ENCODE data around the gene VPS36. TPM values are rescaled to one million over a fixed set of nuclear protein-coding genes. Genes with fewer than 3 reads are reported as not detected.

The VPS36 gene
- polyA plus RNA-seq, 4 donors = 24.9 to 60.8 (median 30.3) TPM

GRCh38 chr13:52451135-52451804, 836 bp upstream of the VPS36 start:
- no peak overlapping the region for H3K27ac ChIP-seq (ENCODE audit: low read depth in 1 of 3, low read length in 2 of 3)

GRCh38 chr13:52450793-52451116, 321 bp upstream of the VPS36 start:
- H3K4me3 ChIP-seq (ENCODE audit: low read depth in 1 of 3, low read length in 3 of 3) = peak overlapping the region in 1 of 3 donors; percentile 8

More at GRCh38 chr13:52451135-52451804, 836 bp upstream of the VPS36 start:
- Histone ChIP-seq H3K9me3 (ENCODE audit: control insufficient read depth in 2 of 2, insufficient read depth in 1 of 2, low read depth in 1 of 2, low read length in 1 of 2) (no peaks in the 10 kb centered on the region), H3K27me3 (ENCODE audit: control insufficient read depth in 3 of 3, insufficient read depth in 3 of 3, low read length in 3 of 3) (no peaks in the 10 kb centered on the region), H3K36me3 (ENCODE audit: control insufficient read depth in 3 of 3, insufficient read depth in 2 of 3, low read depth in 1 of 3, low read length in 3 of 3) (no peaks in the 10 kb centered on the region), H3K4me1 (ENCODE audit: control insufficient read depth in 3 of 3, insufficient read depth in 2 of 3, low read depth in 1 of 3, low read length in 2 of 3) (peaks cover 4 to 10% (median 7%) of the 10 kb centered on the region in 3 donors), H3K4me3 (ENCODE audit: low read depth in 1 of 3, low read length in 3 of 3) (no peak overlapping the region)
- WGBS, 3 donors = 85 to 89% (median 85%) methylated on average over 24 of the region's 24 CpGs
- FAIRE-seq (no peak), DNase-seq (no peak)

GRCh38 chr13:52449331-52450011, 963 bp downstream of the VPS36 start:
- 1 to 4% (median 2%) methylated on average over 10 of the region's 10 CpGs for WGBS, 3 donors
- H3K9me3 ChIP-seq (ENCODE audit: control insufficient read depth in 2 of 2, insufficient read depth in 1 of 2, low read depth in 1 of 2, low read length in 1 of 2) = no peaks in the 10 kb centered on the region
- peak overlapping the region; percentile 69 to 91 (median 73) for H3K4me3 ChIP-seq (ENCODE audit: low read depth in 1 of 3, low read length in 3 of 3)
- no peak for FAIRE-seq
- no peaks in the 10 kb centered on the region for H3K36me3 ChIP-seq (ENCODE audit: control insufficient read depth in 3 of 3, insufficient read depth in 2 of 3, low read depth in 1 of 3, low read length in 3 of 3)
- H3K27ac ChIP-seq (ENCODE audit: low read depth in 1 of 3, low read length in 2 of 3) = peak overlapping the region; percentile 92 to 97 (median 96)
- H3K4me1 ChIP-seq (ENCODE audit: control insufficient read depth in 3 of 3, insufficient read depth in 2 of 3, low read depth in 1 of 3, low read length in 2 of 3) = peaks cover 4 to 10% (median 7%) of the 10 kb centered on the region in 3 donors
- peak; percentile 59 to 75 for DNase-seq
- H3K27me3 ChIP-seq (ENCODE audit: control insufficient read depth in 3 of 3, insufficient read depth in 3 of 3, low read length in 3 of 3) = no peaks in the 10 kb centered on the region

More at GRCh38 chr13:52450793-52451116, 321 bp upstream of the VPS36 start:
- Histone ChIP-seq H3K27me3 (ENCODE audit: control insufficient read depth in 3 of 3, insufficient read depth in 3 of 3, low read length in 3 of 3) (no peaks in the 10 kb centered on the region), H3K4me1 (ENCODE audit: control insufficient read depth in 3 of 3, insufficient read depth in 2 of 3, low read depth in 1 of 3, low read length in 2 of 3) (peaks cover 4 to 10% (median 7%) of the 10 kb centered on the region in 3 donors), H3K36me3 (ENCODE audit: control insufficient read depth in 3 of 3, insufficient read depth in 2 of 3, low read depth in 1 of 3, low read length in 3 of 3) (no peaks in the 10 kb centered on the region), H3K27ac (ENCODE audit: low read depth in 1 of 3, low read length in 2 of 3) (peak overlapping the region in 1 of 3 donors; percentile 26), H3K9me3 (ENCODE audit: control insufficient read depth in 2 of 2, insufficient read depth in 1 of 2, low read depth in 1 of 2, low read length in 1 of 2) (no peaks in the 10 kb centered on the region)
- no peak for FAIRE-seq
- no peak for DNase-seq
- 5 to 8% (median 5%) methylated on average over 8 of the region's 8 CpGs for WGBS, 3 donors

- H3K27me3 ChIP-seq (ENCODE audit: control insufficient read depth in 3 of 3, insufficient read depth in 3 of 3, low read length in 3 of 3) = no peaks in the 10 kb centered on the region
- peaks cover 2 to 10% (median 7%) of the 10 kb centered on the region in 3 donors for H3K4me1 ChIP-seq (ENCODE audit: control insufficient read depth in 3 of 3, insufficient read depth in 2 of 3, low read depth in 1 of 3, low read length in 2 of 3)
- WGBS, 3 donors = 80 to 86% (median 80%) methylated on average over 5 of the region's 5 CpGs
- H3K36me3 ChIP-seq (ENCODE audit: control insufficient read depth in 3 of 3, insufficient read depth in 2 of 3, low read depth in 1 of 3, low read length in 3 of 3) = no peaks in the 10 kb centered on the region
- no peak overlapping the region for H3K4me3 ChIP-seq (ENCODE audit: low read depth in 1 of 3, low read length in 3 of 3)
- no peak for DNase-seq
- H3K27ac ChIP-seq (ENCODE audit: low read depth in 1 of 3, low read length in 2 of 3) = no peak overlapping the region
- FAIRE-seq = no peak
- no peaks in the 10 kb centered on the region for H3K9me3 ChIP-seq (ENCODE audit: control insufficient read depth in 2 of 2, insufficient read depth in 1 of 2, low read depth in 1 of 2, low read length in 1 of 2)
Measured at GRCh38 chr13:52447815-52448552, 2.5 kb downstream of the VPS36 start.

GRCh38 chr13:52447354-52447753, 3.1 kb downstream of the VPS36 start:
- no peaks in the 10 kb centered on the region for H3K36me3 ChIP-seq (ENCODE audit: control insufficient read depth in 3 of 3, insufficient read depth in 2 of 3, low read depth in 1 of 3, low read length in 3 of 3)
- DNase-seq (no peak), FAIRE-seq (no peak)
- 60 to 92% (median 74%) methylated on average over 2 of the region's 2 CpGs for WGBS, 3 donors
- H3K4me3 ChIP-seq (ENCODE audit: low read depth in 1 of 3, low read length in 3 of 3) = no peak overlapping the region
- H3K4me1 ChIP-seq (ENCODE audit: control insufficient read depth in 3 of 3, insufficient read depth in 2 of 3, low read depth in 1 of 3, low read length in 2 of 3) = peaks cover 2 to 10% (median 7%) of the 10 kb centered on the region in 3 donors
- H3K27ac ChIP-seq (ENCODE audit: low read depth in 1 of 3, low read length in 2 of 3) = no peak overlapping the region
- H3K9me3 ChIP-seq (ENCODE audit: control insufficient read depth in 2 of 2, insufficient read depth in 1 of 2, low read depth in 1 of 2, low read length in 1 of 2) = no peaks in the 10 kb centered on the region
- H3K27me3 ChIP-seq (ENCODE audit: control insufficient read depth in 3 of 3, insufficient read depth in 3 of 3, low read length in 3 of 3) = no peaks in the 10 kb centered on the region

- no peaks in the 10 kb centered on the region for H3K9me3 ChIP-seq (ENCODE audit: control insufficient read depth in 2 of 2, insufficient read depth in 1 of 2, low read depth in 1 of 2, low read length in 1 of 2)
- no peaks in the 10 kb centered on the region for H3K27me3 ChIP-seq (ENCODE audit: control insufficient read depth in 3 of 3, insufficient read depth in 3 of 3, low read length in 3 of 3)
- no peak for DNase-seq
- no peak overlapping the region for H3K27ac ChIP-seq (ENCODE audit: low read depth in 1 of 3, low read length in 2 of 3)
- peaks cover 0 to 6% (median 4%) of the 10 kb centered on the region in 3 donors for H3K36me3 ChIP-seq (ENCODE audit: control insufficient read depth in 3 of 3, insufficient read depth in 2 of 3, low read depth in 1 of 3, low read length in 3 of 3)
- peaks cover 2 to 10% (median 7%) of the 10 kb centered on the region in 3 donors for H3K4me1 ChIP-seq (ENCODE audit: control insufficient read depth in 3 of 3, insufficient read depth in 2 of 3, low read depth in 1 of 3, low read length in 2 of 3)
- no peak for FAIRE-seq
- 76 to 82% (median 81%) methylated on average over 1 of the region's 1 CpG for WGBS, 3 donors
- no peak overlapping the region for H3K4me3 ChIP-seq (ENCODE audit: low read depth in 1 of 3, low read length in 3 of 3)
Measured at GRCh38 chr13:52446265-52446664, 4.2 kb downstream of the VPS36 start.

- no peak for DNase-seq
- no peak for FAIRE-seq
- no peak overlapping the region for H3K27ac ChIP-seq (ENCODE audit: low read depth in 1 of 3, low read length in 2 of 3)
- H3K4me3 ChIP-seq (ENCODE audit: low read depth in 1 of 3, low read length in 3 of 3) = no peak overlapping the region
- peaks cover 7 to 23% (median 8%) of the 10 kb centered on the region in 3 donors for H3K36me3 ChIP-seq (ENCODE audit: control insufficient read depth in 3 of 3, insufficient read depth in 2 of 3, low read depth in 1 of 3, low read length in 3 of 3)
- H3K4me1 ChIP-seq (ENCODE audit: control insufficient read depth in 3 of 3, insufficient read depth in 2 of 3, low read depth in 1 of 3, low read length in 2 of 3) = peaks cover 0 to 2% (median 0%) of the 10 kb centered on the region in 3 donors
- 92 to 95% (median 94%) methylated on average over 2 of the region's 2 CpGs for WGBS, 3 donors
- H3K27me3 ChIP-seq (ENCODE audit: control insufficient read depth in 3 of 3, insufficient read depth in 3 of 3, low read length in 3 of 3) = no peaks in the 10 kb centered on the region
- no peaks in the 10 kb centered on the region for H3K9me3 ChIP-seq (ENCODE audit: control insufficient read depth in 2 of 2, insufficient read depth in 1 of 2, low read depth in 1 of 2, low read length in 1 of 2)
Measured at GRCh38 chr13:52432456-52432855, 18.0 kb downstream of the VPS36 start.

- FAIRE-seq (no peak), DNase-seq (peak; percentile 22 to 36)
- H3K36me3 ChIP-seq (ENCODE audit: control insufficient read depth in 3 of 3, insufficient read depth in 2 of 3, low read depth in 1 of 3, low read length in 3 of 3) = peaks cover 0 to 33% (median 14%) of the 10 kb centered on the region in 3 donors
- H3K27ac ChIP-seq (ENCODE audit: low read depth in 1 of 3, low read length in 2 of 3) = no peak overlapping the region
- peaks cover 0 to 2% (median 0%) of the 10 kb centered on the region in 3 donors for H3K4me1 ChIP-seq (ENCODE audit: control insufficient read depth in 3 of 3, insufficient read depth in 2 of 3, low read depth in 1 of 3, low read length in 2 of 3)
- H3K4me3 ChIP-seq (ENCODE audit: low read depth in 1 of 3, low read length in 3 of 3) = no peak overlapping the region
- H3K27me3 ChIP-seq (ENCODE audit: control insufficient read depth in 3 of 3, insufficient read depth in 3 of 3, low read length in 3 of 3) = no peaks in the 10 kb centered on the region
- 37 to 70% (median 69%) methylated on average over 2 of the region's 2 CpGs for WGBS, 3 donors
- H3K9me3 ChIP-seq (ENCODE audit: control insufficient read depth in 2 of 2, insufficient read depth in 1 of 2, low read depth in 1 of 2, low read length in 1 of 2) = no peaks in the 10 kb centered on the region
Measured at GRCh38 chr13:52428295-52428694, 22.1 kb downstream of the VPS36 start.
